Hindlimb muscle (tissue), 1 donor: ENCODE measurements around the gene CREG2. TPM values are rescaled to one million over a fixed set of nuclear protein-coding genes. Genes with fewer than 3 reads are reported as not detected.

ENCODE experiments used
- DNase-seq: peaks from one replicate; pipeline ENCODE4 v3.0.0-alpha.2; 2013
- polyA plus RNA-seq: library from polyadenylated mRNA; unstranded; fragments of 120-200 nt; gene quantifications from one replicate; pipeline ENCODE4 v1.2.1, GENCODE V29; 2013; ENCODE audit not compliant: insufficient read length

The CREG2 gene
- polyA plus RNA-seq, 1 donor, result 6.7 TPM

- DNase-seq, result no peak
Observed at GRCh38 chr2:101306410-101306809, 80.9 kb downstream of the CREG2 start.

- no peak for DNase-seq
Observed at GRCh38 chr2:101305492-101306078, 81.7 kb downstream of the CREG2 start.

GRCh38 chr2:101305035-101305434 is 82.3 kb downstream of the CREG2 start:
- DNase-seq, result no peak

GRCh38 chr2:101303688-101304087 is 83.6 kb downstream of the CREG2 start:
- DNase-seq, result no peak

- DNase-seq, result no peak
Observed at GRCh38 chr2:101302016-101302415, 85.3 kb downstream of the CREG2 start.

GRCh38 chr2:101300836-101301235 is 86.5 kb downstream of the CREG2 start:
- DNase-seq, result no peak

- no peak for DNase-seq
Observed at GRCh38 chr2:101300164-101300563, 87.1 kb downstream of the CREG2 start.

GRCh38 chr2:101299604-101300003 is 87.7 kb downstream of the CREG2 start:
- no peak for DNase-seq

- DNase-seq, result no peak
Observed at GRCh38 chr2:101297383-101297782, 89.9 kb downstream of the CREG2 start.

GRCh38 chr2:101296371-101296770 is 90.9 kb downstream of the CREG2 start:
- DNase-seq, result no peak

- no peak for DNase-seq
Observed at GRCh38 chr2:101295895-101296294, 91.4 kb downstream of the CREG2 start.

Other genes with a start within 250 kb of the CREG2 start
- 30.2 TPM for gene TBC1D8, start 236.1 kb downstream of the CREG2 start, polyA plus RNA-seq
- 30.0 TPM for gene CNOT11, start 134.6 kb downstream of the CREG2 start, polyA plus RNA-seq
- gene RNF149, start 78.8 kb downstream of the CREG2 start, polyA plus RNA-seq, result 34.8 TPM
- 1.9 TPM for gene RFX8, start 87.6 kb upstream of the CREG2 start, polyA plus RNA-seq